Vagina (tissue), 2 donors: ENCODE data around the gene SELENON. TPM values are rescaled to one million over a fixed set of nuclear protein-coding genes. Genes with fewer than 3 reads are reported as not detected.

Experiments
- DNase-seq, 2 donors: peaks; one replicate each; pipeline ENCODE4 v3.0.0-alpha.2; 2017; ENCODE audit errors: extremely low spot score in 2 of 2
- H3K27ac ChIP-seq: fragments of 200-600 bp; sonication (generic); one replicate; pipeline ENCODE4 v1.5.1; 2019
- H3K27me3 ChIP-seq: fragments of 200-600 bp; sonication (generic); one replicate; pipeline ENCODE4 v1.5.1; 2019
- H3K36me3 ChIP-seq, 2 donors: fragments of 200-600 bp; sonication (generic); one replicate each; pipeline ENCODE4 v1.5.1; 2017 to 2019
- H3K4me1 ChIP-seq: fragments of 200-600 bp; sonication (generic); one replicate; pipeline ENCODE4 v1.5.1; 2019
- H3K4me3 ChIP-seq, 2 donors: fragments of 200-600 bp; sonication (generic); 1 replicate in 1 of 2; 2 replicates in 1 of 2; pipeline ENCODE4 v1.5.1; 2016 to 2019
- H3K9me3 ChIP-seq: fragments of 200-600 bp; sonication (generic); one replicate; pipeline ENCODE4 v1.5.1; 2019
- CTCF ChIP-seq, 3 experiments: fragments of 450-650 bp in 2 of 3; fragments of 200-600 bp in 1 of 3; sonication (generic) in 1 of 3; IDR thresholded peaks; one replicate each; pipeline ENCODE4 v1.5.1; 2017 to 2019; ENCODE audit warnings: antibody characterized with exemption in 3 of 3, mild to moderate bottlenecking in 2 of 3, moderate library complexity in 2 of 3
- POLR2A ChIP-seq, 2 donors: fragments of 450-650 bp; IDR thresholded peaks; one replicate each; pipeline ENCODE4 v1.6.1; 2017; ENCODE audit warnings: antibody characterized with exemption in 2 of 2, mild to moderate bottlenecking in 2 of 2, moderate library complexity in 2 of 2
- POLR2AphosphoS5 ChIP-seq, 2 donors: sonication (generic); formaldehyde crosslinking; IDR thresholded peaks; one replicate each; pipeline ENCODE4 v1.9.0; 2017; ENCODE audit warnings: antibody characterized with exemption in 2 of 2, mild to moderate bottlenecking in 2 of 2, low read depth in 1 of 2; ENCODE audit not compliant: insufficient read depth in 1 of 2
- intact Hi-C: fragments of 100-400 bp; cut with DNase I; formaldehyde crosslinking; loops from one replicate; pipeline ENCODE4 v1.15.1; 2023
- total RNA-seq: library from RNA; depleted of rRNA; stranded (reverse); fragments of >200 nt; gene quantifications from one replicate; pipeline ENCODE4 v1.2.3, GENCODE V29; 2016

Gene SELENON
- total RNA-seq, 1 donor from 2014 or later, result 39.0 TPM

- Histone ChIP-seq H3K27me3 (no peaks in the 10 kb centered on the region), H3K9me3 (no peaks in the 10 kb centered on the region), H3K36me3 (no peaks in the 10 kb centered on the region), H3K4me3 (no peak overlapping the region), H3K4me1 (no peaks in the 10 kb centered on the region), H3K27ac (no peak overlapping the region)
- DNase-seq, result no peak
- intact Hi-C loops, result no loop called here
- TF ChIP-seq CTCF (IDR thresholded peaks at IDR 0.05), result no peak
These were observed 43.5 kb downstream of the SELENON start for GRCh38 chr1:25843483-25843882.

- H3K27ac ChIP-seq, result no peak overlapping the region
- DNase-seq, result no peak
- no peaks in the 10 kb centered on the region for H3K4me1 ChIP-seq
- H3K9me3 ChIP-seq, result no peaks in the 10 kb centered on the region
- TF ChIP-seq POLR2AphosphoS5 (IDR thresholded peaks at IDR 0.05; ENCODE audit: insufficient read depth in 1 of 2, low read depth in 1 of 2), result no peak
- no peak for TF ChIP-seq CTCF (IDR thresholded peaks at IDR 0.05)
- no peak for TF ChIP-seq POLR2A (IDR thresholded peaks at IDR 0.05)
- no peak overlapping the region for H3K4me3 ChIP-seq
- intact Hi-C loops, result no loop called here
- no peaks in the 10 kb centered on the region for H3K27me3 ChIP-seq
- H3K36me3 ChIP-seq, result no peaks in the 10 kb centered on the region
These were observed 44.7 kb downstream of the SELENON start for GRCh38 chr1:25844536-25845337.

GRCh38 chr1:25845664-25846063, 45.7 kb downstream of the SELENON start:
- intact Hi-C loops, result no loop called here
- Histone ChIP-seq H3K9me3 (no peaks in the 10 kb centered on the region), H3K4me3 (no peak overlapping the region), H3K36me3 (no peaks in the 10 kb centered on the region), H3K27ac (no peak overlapping the region), H3K27me3 (no peaks in the 10 kb centered on the region), H3K4me1 (no peaks in the 10 kb centered on the region)
- TF ChIP-seq POLR2A (IDR thresholded peaks at IDR 0.05) (no peak), CTCF (IDR thresholded peaks at IDR 0.05) (no peak), POLR2AphosphoS5 (IDR thresholded peaks at IDR 0.05; ENCODE audit: insufficient read depth in 1 of 2, low read depth in 1 of 2) (no peak)
- no peak for DNase-seq

GRCh38 chr1:25847929-25848328, 47.9 kb downstream of the SELENON start:
- H3K9me3 ChIP-seq, result no peaks in the 10 kb centered on the region
- no peak for TF ChIP-seq POLR2AphosphoS5 (IDR thresholded peaks at IDR 0.05; ENCODE audit: insufficient read depth in 1 of 2, low read depth in 1 of 2)
- no peak for TF ChIP-seq POLR2A (IDR thresholded peaks at IDR 0.05)
- H3K36me3 ChIP-seq, result no peaks in the 10 kb centered on the region
- H3K27me3 ChIP-seq, result no peaks in the 10 kb centered on the region
- no peak for DNase-seq
- no peak overlapping the region for H3K27ac ChIP-seq
- H3K4me1 ChIP-seq, result no peaks in the 10 kb centered on the region
- H3K4me3 ChIP-seq, result no peak overlapping the region
- intact Hi-C loops, result no loop called here

GRCh38 chr1:25848531-25848930, 48.5 kb downstream of the SELENON start:
- no peak for DNase-seq
- no peaks in the 10 kb centered on the region for H3K9me3 ChIP-seq
- intact Hi-C loops, result no loop called here
- no peak overlapping the region for H3K4me3 ChIP-seq
- no peak for TF ChIP-seq CTCF (IDR thresholded peaks at IDR 0.05)
- no peak for TF ChIP-seq POLR2AphosphoS5 (IDR thresholded peaks at IDR 0.05; ENCODE audit: insufficient read depth in 1 of 2, low read depth in 1 of 2)
- no peak for TF ChIP-seq POLR2A (IDR thresholded peaks at IDR 0.05)
- H3K27ac ChIP-seq, result no peak overlapping the region
- no peaks in the 10 kb centered on the region for H3K4me1 ChIP-seq
- no peaks in the 10 kb centered on the region for H3K27me3 ChIP-seq
- H3K36me3 ChIP-seq, result no peaks in the 10 kb centered on the region
